Prostate gland (tissue), 2 donors: ENCODE results near the gene GPR3.

Source experiments
- CTCF ChIP-seq, 4 experiments: fragments of 200-600 bp in 2 of 4; fragments of 450-650 bp in 2 of 4; sonication (generic) in 2 of 4; IDR thresholded peaks; 1 replicate in 3 of 4; 2 replicates in 1 of 4; pipeline ENCODE4 v1.5.1; 2016 to 2019; ENCODE audit warnings: antibody characterized with exemption in 4 of 4, mild to moderate bottlenecking in 2 of 4, moderate library complexity in 2 of 4
- POLR2A ChIP-seq: fragments of 450-650 bp; IDR thresholded peaks from one replicate; pipeline ENCODE4 v1.6.1; 2016; ENCODE audit warnings: antibody characterized with exemption, mild to moderate bottlenecking
- POLR2AphosphoS5 ChIP-seq: sonication (generic); formaldehyde crosslinking; IDR thresholded peaks from one replicate; pipeline ENCODE4 v1.6.1; 2017; ENCODE audit warnings: antibody characterized with exemption

GRCh38 chr1:27363766-27364695 is 28.4 kb upstream of the GPR3 start:
- TF ChIP-seq CTCF (IDR thresholded peaks at IDR 0.05), result no peak
- no peak for TF ChIP-seq POLR2A
- TF ChIP-seq POLR2AphosphoS5, result no peak
